Lower leg skin (tissue), 3 donors: ENCODE measurements around the gene NSDHL.

ENCODE experiments used
- POLR2A ChIP-seq, 2 donors: fragments of 450-650 bp; IDR thresholded peaks; one replicate each; pipeline ENCODE4 v1.6.1; 2016 to 2017; ENCODE audit warnings: antibody characterized with exemption in 2 of 2, mild to moderate bottlenecking in 1 of 2, moderate library complexity in 1 of 2
- TF ChIP-seq, protein P1 (sequence below), 3 donors: fragments of 450-650 bp; IDR thresholded peaks; one replicate each; pipeline ENCODE4 v1.5.1; 2016; ENCODE audit warnings: antibody characterized with exemption in 3 of 3, mild to moderate bottlenecking in 3 of 3, moderate library complexity in 2 of 3

GRCh38 chrX:152901816-152902501 is 71.1 kb downstream of the NSDHL start:
- TF ChIP-seq, protein P1, sequence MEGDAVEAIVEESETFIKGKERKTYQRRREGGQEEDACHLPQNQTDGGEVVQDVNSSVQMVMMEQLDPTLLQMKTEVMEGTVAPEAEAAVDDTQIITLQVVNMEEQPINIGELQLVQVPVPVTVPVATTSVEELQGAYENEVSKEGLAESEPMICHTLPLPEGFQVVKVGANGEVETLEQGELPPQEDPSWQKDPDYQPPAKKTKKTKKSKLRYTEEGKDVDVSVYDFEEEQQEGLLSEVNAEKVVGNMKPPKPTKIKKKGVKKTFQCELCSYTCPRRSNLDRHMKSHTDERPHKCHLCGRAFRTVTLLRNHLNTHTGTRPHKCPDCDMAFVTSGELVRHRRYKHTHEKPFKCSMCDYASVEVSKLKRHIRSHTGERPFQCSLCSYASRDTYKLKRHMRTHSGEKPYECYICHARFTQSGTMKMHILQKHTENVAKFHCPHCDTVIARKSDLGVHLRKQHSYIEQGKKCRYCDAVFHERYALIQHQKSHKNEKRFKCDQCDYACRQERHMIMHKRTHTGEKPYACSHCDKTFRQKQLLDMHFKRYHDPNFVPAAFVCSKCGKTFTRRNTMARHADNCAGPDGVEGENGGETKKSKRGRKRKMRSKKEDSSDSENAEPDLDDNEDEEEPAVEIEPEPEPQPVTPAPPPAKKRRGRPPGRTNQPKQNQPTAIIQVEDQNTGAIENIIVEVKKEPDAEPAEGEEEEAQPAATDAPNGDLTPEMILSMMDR (IDR thresholded peaks at IDR 0.05) = no peak
- no peak for TF ChIP-seq POLR2A (IDR thresholded peaks at IDR 0.05)
